Stimulated activated CD8-positive, alpha-beta memory T cell treated with anti-CD3 and anti-CD28 coated beads, Interleukin-15, amount 100 ng/mL, for 24 hours (primary cell): Measurements from ENCODE around the gene CDC14A.
"Not testable (repeated sequence)": the region's sequence is repeated elsewhere in the genome, so short reads cannot be mapped to it uniquely, and the experiment has no call there.

Experiments
- DNase-seq: peaks from one replicate; pipeline ENCODE4 v3.0.0-alpha.2; 2020; ENCODE audit warnings: low read depth

Gene CDC14A

DNA sequence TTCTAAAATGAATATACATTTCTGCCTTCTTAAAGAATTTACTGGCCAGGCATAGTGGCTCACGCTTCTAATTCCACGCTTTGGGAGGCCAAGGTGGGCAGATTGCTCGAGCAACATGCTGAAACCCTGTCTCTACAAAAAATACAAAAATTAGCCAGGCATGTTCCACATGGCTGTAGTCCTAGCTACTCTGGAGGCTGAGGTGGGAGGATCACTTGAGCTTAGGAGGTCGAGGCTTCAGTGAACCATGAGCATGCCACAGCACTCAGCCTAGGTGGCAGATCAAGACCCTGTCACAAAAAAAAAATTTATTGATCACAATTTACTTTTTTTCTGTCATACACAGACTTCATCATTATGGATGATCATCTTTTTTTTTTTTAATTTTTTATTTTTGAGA lies 11.5 kb downstream of the CDC14A start:
- DNase-seq: no peak

GRCh38 chr1:100364697-100365096 lies 12.4 kb downstream of the CDC14A start:
- DNase-seq: no peak

DNA sequence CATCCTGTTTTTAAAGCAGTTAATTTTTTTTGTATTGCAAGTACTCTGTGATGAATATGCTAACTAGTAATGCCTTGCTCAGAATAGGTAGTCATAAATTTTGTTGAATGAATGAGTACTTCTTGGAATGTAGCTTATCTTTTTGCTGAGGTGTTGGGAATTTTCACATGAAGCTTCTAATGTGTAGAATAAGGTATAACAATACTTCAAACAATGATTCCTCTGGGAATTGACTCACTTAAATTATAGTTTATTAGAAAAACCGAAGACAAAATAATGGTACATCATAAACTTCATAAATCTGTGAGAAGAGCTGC lies 13.9 kb downstream of the CDC14A start:
- DNase-seq: no peak

- DNase-seq: not testable (repeated sequence)
Measured at GRCh38 chr1:100369339-100369738, 17.0 kb downstream of the CDC14A start.

DNA sequence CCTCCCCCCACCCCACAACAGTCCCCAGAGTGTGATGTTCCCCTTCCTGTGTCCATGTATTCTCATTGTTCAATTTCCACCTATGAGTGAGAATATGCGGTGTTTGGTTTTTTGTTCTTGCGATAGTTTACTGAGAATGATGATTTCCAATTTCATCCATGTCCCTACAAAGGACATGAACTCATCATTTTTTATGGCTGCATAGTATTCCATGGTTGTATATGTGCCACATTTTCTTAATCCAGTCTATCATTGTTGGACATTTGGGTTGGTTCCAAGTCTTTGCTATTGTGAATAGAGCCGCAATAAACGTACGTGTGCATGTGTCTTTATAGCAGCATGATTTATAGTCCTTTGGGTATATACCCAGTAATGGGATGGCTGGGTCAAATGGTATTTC lies 21.6 kb downstream of the CDC14A start:
- not testable (repeated sequence) for DNase-seq

DNA sequence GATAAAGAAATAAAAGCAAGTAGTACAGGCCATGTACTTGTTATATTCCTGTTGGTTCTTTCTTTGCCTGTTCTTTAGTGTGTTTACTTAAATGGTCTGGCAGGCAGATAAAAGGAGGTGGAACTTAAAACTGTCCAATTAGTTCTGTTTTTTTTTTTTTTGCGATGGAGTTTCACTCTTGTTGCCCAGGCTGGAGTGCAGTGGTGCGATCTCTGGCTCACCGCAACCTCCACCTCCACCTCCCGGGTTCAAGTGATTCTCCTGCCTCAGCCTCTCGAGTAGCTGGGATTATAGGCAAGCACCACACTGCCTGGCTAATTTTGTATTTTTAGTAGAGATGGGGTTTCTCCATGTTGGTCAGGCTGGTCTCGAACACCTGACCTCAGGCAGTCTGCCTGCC lies 24.6 kb downstream of the CDC14A start:
- DNase-seq: not testable (repeated sequence)

DNA sequence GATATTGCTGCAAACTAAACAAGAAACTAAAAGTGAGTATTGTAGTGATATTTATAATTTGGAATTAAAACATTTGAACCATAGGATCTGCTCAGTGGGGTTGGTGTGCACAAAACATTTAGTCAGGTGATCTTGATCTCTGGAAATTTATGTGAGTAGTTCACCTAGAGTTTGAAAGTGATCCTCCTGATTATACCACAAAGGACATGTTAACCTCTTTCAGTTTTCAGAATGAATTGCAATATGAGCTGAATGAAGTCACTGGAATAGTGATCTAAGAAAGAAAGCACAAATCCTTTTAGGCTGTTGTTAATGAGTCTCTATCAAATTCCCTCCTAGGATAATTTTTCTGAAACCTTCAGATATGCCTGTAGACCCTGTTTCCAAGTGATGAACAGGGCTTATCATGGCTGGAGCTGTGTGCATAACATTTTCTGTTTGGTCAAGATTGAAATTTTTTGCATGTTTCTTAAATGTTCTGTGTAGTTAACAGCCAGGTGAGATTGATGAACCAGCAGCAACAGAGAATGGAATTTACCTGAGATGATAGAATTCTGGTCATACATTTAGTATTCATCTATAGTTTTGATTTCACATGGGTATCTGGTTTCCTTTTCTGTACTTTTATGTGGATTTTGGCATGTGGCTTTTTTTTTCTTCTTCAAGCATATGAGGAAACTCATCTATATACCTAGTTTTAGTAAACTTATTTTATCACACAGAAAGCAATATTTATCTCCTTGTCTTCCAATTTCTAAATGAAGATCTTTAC lies 25.5 kb downstream of the CDC14A start:
- DNase-seq: no peak

- DNase-seq: no peak
Measured at GRCh38 chr1:100378956-100379355, 26.6 kb downstream of the CDC14A start.

GRCh38 chr1:100380635-100381034 lies 28.3 kb downstream of the CDC14A start:
- no peak for DNase-seq

GRCh38 chr1:100382657-100383056 lies 30.4 kb downstream of the CDC14A start:
- no peak for DNase-seq

- DNase-seq: no peak
Measured at GRCh38 chr1:100383743-100384405, 31.6 kb downstream of the CDC14A start.

DNA sequence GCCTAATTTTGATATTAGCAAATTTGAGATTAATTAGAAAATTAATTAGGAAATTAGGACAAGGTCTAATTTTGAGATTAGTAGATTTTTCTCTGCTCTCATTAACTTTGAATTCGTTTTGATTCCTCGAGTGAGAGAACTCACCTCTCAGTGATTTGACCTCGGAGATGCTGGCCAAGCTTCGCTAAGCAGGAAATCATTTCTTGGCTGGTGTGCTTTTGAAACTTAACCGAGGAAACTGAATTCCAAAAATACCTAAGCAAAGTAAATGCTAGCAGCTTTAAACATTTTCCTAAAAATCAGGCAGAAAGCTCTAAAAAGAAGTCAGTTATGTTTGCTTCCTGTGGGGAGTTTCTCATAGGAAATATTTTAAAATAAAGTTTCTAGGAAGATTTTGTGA lies 34.9 kb downstream of the CDC14A start:
- no peak for DNase-seq

- no peak for DNase-seq
Measured at GRCh38 chr1:100387657-100388350, 35.5 kb downstream of the CDC14A start.

- no peak for DNase-seq
Measured at GRCh38 chr1:100390531-100390930, 38.2 kb downstream of the CDC14A start.

GRCh38 chr1:100391675-100392074 lies 39.4 kb downstream of the CDC14A start:
- no peak for DNase-seq

- DNase-seq: no peak
Measured at GRCh38 chr1:100392756-100393155, 40.5 kb downstream of the CDC14A start.

- DNase-seq: no peak
Measured at GRCh38 chr1:100394285-100394684, 42.0 kb downstream of the CDC14A start.

- DNase-seq: no peak
Measured at GRCh38 chr1:100395913-100396312, 43.6 kb downstream of the CDC14A start.

GRCh38 chr1:100396651-100397050 lies 44.3 kb downstream of the CDC14A start:
- DNase-seq: no peak

GRCh38 chr1:100397681-100398080 lies 45.4 kb downstream of the CDC14A start:
- DNase-seq: no peak

- DNase-seq: no peak
Measured at GRCh38 chr1:100398648-100399047, 46.3 kb downstream of the CDC14A start.

- no peak for DNase-seq
Measured at GRCh38 chr1:100400404-100400803, 48.1 kb downstream of the CDC14A start.

GRCh38 chr1:100404821-100405220 lies 52.5 kb downstream of the CDC14A start:
- no peak for DNase-seq
